ENCODE data around the gene PDE4D.

PDE4D gene

DNA sequence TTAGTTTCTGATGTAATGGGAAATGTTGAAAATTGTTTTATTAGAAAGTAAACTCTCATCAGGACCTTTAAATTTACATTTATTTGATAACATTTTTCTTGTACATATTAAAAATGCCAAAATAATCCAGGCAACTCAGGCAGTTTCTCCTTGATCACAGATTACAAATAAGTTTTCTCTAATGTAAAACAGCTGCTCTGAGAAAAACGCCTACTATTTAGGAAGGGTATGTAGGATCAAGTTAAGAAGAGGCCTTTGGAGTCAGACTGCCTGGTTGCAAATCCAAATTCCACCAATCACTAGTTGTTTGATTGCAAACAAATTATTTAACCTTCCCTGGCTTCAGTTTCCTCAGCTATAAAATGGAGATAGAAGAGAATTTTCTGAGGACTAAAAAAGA is 610.8 kb downstream of the PDE4D start:
- no peak overlapping the region for H3K4me3 ChIP-seq (ENCODE audit: low read length)
- no peak overlapping the region for H3K9ac ChIP-seq (ENCODE audit: low read depth, low read length)
- H3K4me1 ChIP-seq (ENCODE audit: insufficient read depth, low read length): no peaks in the 10 kb centered on the region

DNA sequence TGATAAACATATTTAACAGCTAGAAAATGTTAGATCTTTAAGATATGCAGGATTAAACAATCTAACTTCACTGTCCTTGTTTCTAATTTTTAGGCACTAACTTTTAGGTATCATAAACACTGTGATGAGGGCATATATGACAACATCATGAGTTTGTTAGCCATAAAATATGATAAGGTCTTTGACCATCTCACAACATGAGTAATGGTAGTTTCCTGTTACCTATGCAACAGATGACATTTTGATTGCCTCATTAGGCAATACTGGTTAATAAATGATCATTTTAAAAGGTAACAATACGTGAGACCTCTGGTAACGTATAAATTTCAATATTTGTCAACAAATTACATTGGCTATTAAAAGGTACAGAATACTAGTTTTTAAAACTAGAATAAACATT is 613.5 kb downstream of the PDE4D start:
- no peak overlapping the region for H3K27ac ChIP-seq (ENCODE audit: low read length)
- no peaks in the 10 kb centered on the region for H3K9me3 ChIP-seq (ENCODE audit: insufficient read depth, low read depth, low read length)
- H3K9ac ChIP-seq (ENCODE audit: low read depth, low read length): no peak overlapping the region
- no peaks in the 10 kb centered on the region for H3K27me3 ChIP-seq (ENCODE audit: insufficient read depth, low read length)
- no peaks in the 10 kb centered on the region for H3K36me3 ChIP-seq (ENCODE audit: insufficient read depth, low read depth, low read length)
- peaks cover 8% of the 10 kb centered on the region for H3K4me1 ChIP-seq (ENCODE audit: insufficient read depth, low read length)
- no peak overlapping the region for H3K4me3 ChIP-seq (ENCODE audit: low read length)

More for the DNA sequence above, 610.8 kb downstream of the PDE4D start:
- Histone ChIP-seq H3K9me3 (ENCODE audit: insufficient read depth, low read depth, low read length) (no peaks in the 10 kb centered on the region), H3K36me3 (ENCODE audit: insufficient read depth, low read depth, low read length) (no peaks in the 10 kb centered on the region), H3K27me3 (ENCODE audit: insufficient read depth, low read length) (no peaks in the 10 kb centered on the region), H3K27ac (ENCODE audit: low read length) (no peak overlapping the region)

DNA sequence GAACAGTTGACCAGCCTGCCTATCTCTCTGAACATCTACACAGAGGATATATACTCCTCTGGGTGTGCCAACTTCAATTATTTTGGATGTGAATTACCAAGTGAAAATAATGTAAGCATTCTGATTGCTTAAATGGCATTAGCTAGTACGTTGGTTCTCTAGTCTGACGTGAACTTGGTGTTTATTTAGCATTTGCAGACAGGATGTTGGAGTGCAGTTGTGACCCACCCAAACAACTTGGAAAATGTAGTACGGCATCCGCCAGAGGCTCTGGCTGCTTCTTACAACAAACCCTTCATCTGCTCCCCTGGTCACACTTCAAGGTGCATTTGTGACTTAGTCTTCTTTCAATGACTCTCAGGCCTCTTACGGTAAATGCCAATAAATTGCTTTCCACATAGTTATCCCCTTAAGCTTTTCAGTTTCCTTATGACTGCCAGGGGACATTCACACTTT is 616.6 kb downstream of the PDE4D start:
- H3K4me1 ChIP-seq (ENCODE audit: insufficient read depth, low read length): peaks cover 8% of the 10 kb centered on the region
- H3K9me3 ChIP-seq (ENCODE audit: insufficient read depth, low read depth, low read length): no peaks in the 10 kb centered on the region
- no peak overlapping the region for H3K4me3 ChIP-seq (ENCODE audit: low read length)
- no peak overlapping the region for H3K27ac ChIP-seq (ENCODE audit: low read length)
- no peaks in the 10 kb centered on the region for H3K27me3 ChIP-seq (ENCODE audit: insufficient read depth, low read length)
- no peak overlapping the region for H3K9ac ChIP-seq (ENCODE audit: low read depth, low read length)
- H3K36me3 ChIP-seq (ENCODE audit: insufficient read depth, low read depth, low read length): no peaks in the 10 kb centered on the region

DNA sequence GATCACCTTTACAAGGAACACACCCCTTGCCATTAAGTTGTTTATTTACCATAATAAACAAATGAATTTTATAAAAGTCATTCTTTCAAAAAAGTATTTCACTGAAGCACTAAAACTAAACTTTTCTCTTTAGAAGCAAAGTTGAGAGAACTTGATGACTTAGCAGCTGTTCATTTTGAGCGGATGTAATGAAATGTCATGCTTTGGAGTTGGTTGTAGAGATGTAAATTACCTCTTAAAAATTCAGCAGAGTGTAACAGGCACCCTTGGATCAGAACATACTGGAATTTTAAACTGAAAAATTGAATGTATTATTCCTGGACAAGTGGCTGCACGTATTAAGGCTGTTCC is 617.2 kb downstream of the PDE4D start:
- peaks cover 8% of the 10 kb centered on the region for H3K4me1 ChIP-seq (ENCODE audit: insufficient read depth, low read length)
- peak overlapping the region; percentile 63; the same call in 1 of the 2 replicates for H3K4me3 ChIP-seq (ENCODE audit: low read length)
- H3K9me3 ChIP-seq (ENCODE audit: insufficient read depth, low read depth, low read length): no peaks in the 10 kb centered on the region
- no peaks in the 10 kb centered on the region for H3K27me3 ChIP-seq (ENCODE audit: insufficient read depth, low read length)
- H3K9ac ChIP-seq (ENCODE audit: low read depth, low read length): no peak overlapping the region
- no peaks in the 10 kb centered on the region for H3K36me3 ChIP-seq (ENCODE audit: insufficient read depth, low read depth, low read length)
- H3K27ac ChIP-seq (ENCODE audit: low read length): no peak overlapping the region

DNA sequence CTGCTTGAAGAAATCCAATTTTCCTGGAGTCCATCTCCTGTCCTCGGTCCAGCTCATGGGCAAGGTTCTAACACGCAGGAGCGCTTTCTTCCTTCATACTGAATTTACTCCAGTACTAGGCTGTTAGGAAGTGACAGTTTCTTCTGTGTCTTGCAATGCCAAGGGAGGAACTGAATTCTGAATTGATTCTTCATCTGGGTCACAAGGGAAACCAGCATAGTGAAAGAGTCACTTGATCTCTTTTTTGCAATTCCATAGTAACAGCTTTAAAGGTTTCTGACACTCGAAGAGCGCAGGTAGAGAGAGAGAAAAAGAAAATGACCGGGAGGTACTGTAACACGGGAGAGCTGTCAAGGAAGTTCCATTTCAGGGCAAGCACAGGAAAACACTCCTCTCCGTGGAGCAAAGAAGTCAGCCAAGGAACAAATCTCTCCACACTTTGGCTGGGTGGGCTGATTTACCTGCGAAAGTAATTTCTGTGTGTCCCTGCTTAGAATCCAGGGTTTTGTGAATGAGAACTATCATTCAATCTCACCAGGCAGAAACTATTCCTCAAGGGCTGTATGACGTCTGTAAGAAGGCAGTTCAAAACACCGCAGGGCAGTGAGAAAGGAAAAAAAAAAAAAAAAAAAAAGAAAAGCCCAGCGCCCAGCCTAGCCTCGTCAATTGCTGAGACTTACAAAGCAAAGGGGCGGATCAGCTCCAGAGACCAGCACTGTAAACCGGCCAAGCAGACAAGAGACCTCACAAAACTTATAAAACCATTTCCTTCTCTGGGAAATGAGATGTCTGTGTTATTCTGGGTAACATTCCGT is 617.8 kb downstream of the PDE4D start:
- peak overlapping the region; percentile 2; the same call in 1 of the 2 replicates for H3K9ac ChIP-seq (ENCODE audit: low read depth, low read length)
- peak overlapping the region; percentile 63 for H3K4me3 ChIP-seq (ENCODE audit: low read length)
- no peaks in the 10 kb centered on the region for H3K27me3 ChIP-seq (ENCODE audit: insufficient read depth, low read length)
- H3K9me3 ChIP-seq (ENCODE audit: insufficient read depth, low read depth, low read length): no peaks in the 10 kb centered on the region
- H3K36me3 ChIP-seq (ENCODE audit: insufficient read depth, low read depth, low read length): no peaks in the 10 kb centered on the region
- H3K4me1 ChIP-seq (ENCODE audit: insufficient read depth, low read length): peaks cover 8% of the 10 kb centered on the region
- no peak overlapping the region for H3K27ac ChIP-seq (ENCODE audit: low read length)

DNA sequence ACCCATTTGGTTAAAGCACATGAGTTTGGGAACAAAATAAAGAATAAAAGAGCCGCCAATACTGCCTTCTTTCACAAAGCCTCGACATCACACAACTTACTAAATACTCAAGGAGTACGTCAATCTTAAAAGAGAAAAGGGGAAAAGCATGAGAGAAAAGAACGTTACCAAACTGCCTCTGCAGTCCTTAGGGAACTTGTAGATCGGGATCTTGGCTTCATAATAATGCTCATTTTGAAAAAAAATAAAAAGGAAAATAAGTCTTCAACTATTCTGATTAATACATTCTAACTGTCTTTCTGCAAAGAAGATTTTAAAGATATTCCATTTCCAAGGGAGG is 618.4 kb downstream of the PDE4D start:
- H3K27me3 ChIP-seq (ENCODE audit: insufficient read depth, low read length): no peaks in the 10 kb centered on the region
- H3K27ac ChIP-seq (ENCODE audit: low read length): no peak overlapping the region
- H3K4me1 ChIP-seq (ENCODE audit: insufficient read depth, low read length): peaks cover 8% of the 10 kb centered on the region
- no peaks in the 10 kb centered on the region for H3K36me3 ChIP-seq (ENCODE audit: insufficient read depth, low read depth, low read length)
- H3K9ac ChIP-seq (ENCODE audit: low read depth, low read length): no peak overlapping the region
- H3K9me3 ChIP-seq (ENCODE audit: insufficient read depth, low read depth, low read length): no peaks in the 10 kb centered on the region
- H3K4me3 ChIP-seq (ENCODE audit: low read length): peak overlapping the region; percentile 63

DNA sequence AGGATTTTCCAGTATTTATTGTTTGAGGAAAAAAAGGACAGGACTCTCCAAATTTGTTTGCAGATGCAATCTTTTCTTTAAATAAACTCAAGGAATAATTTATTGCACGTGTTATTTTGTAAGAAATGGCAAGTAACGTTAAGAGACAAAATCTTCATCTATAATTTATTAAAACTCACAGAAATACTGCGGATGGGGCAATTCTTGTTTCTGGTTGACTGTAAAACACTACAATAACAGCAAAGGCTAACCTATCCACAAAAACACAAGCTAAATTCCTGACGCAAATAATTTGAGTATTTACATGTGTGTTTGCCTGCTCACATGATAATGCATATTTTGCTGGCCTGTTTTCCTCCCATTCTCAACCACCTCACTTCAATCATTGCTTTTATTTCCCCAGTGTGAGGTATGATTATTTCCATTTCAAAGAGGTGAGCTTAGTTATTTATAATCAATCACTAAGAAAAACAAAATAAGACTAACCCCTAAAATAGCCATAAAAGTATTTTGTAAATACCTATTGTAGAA is 619.4 kb downstream of the PDE4D start:
- Histone ChIP-seq H3K4me3 (ENCODE audit: low read length) (no peak overlapping the region), H3K27ac (ENCODE audit: low read length) (no peak overlapping the region), H3K36me3 (ENCODE audit: insufficient read depth, low read depth, low read length) (no peaks in the 10 kb centered on the region), H3K27me3 (ENCODE audit: insufficient read depth, low read length) (no peaks in the 10 kb centered on the region), H3K4me1 (ENCODE audit: insufficient read depth, low read length) (peaks cover 8% of the 10 kb centered on the region), H3K9ac (ENCODE audit: low read depth, low read length) (no peak overlapping the region), H3K9me3 (ENCODE audit: insufficient read depth, low read depth, low read length) (no peaks in the 10 kb centered on the region)

DNA sequence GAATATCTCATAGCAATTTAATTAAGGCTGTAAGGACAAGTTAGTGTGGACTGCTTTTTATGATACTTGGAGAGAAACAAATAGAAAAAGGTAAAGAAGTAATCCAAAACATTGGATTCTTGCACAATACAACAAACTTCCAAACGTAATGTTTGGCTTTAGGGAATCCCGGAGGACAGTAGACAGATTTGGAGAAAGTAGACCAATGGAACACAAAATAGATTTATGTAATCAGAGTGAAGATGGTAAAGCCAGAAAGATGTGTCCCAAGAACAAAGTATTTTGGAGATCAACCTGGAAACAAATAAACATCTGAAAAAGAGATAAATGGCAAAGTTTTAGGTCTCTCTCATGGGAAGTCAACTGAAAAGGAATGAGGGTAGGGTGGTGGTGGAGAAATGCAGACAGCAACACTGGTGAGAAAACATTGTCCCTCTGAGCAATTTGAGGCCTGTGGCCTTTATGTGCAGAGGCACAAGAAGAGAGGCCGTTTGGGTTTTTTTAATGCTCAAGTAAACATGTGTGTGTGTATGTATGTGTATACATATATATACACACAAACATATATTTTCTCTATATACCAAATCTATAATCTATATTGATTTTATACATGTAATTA is 620.6 kb downstream of the PDE4D start:
- no peak overlapping the region for H3K4me3 ChIP-seq (ENCODE audit: low read length)
- no peak overlapping the region for H3K9ac ChIP-seq (ENCODE audit: low read depth, low read length)
- H3K27me3 ChIP-seq (ENCODE audit: insufficient read depth, low read length): no peaks in the 10 kb centered on the region
- H3K36me3 ChIP-seq (ENCODE audit: insufficient read depth, low read depth, low read length): no peaks in the 10 kb centered on the region
- H3K9me3 ChIP-seq (ENCODE audit: insufficient read depth, low read depth, low read length): no peaks in the 10 kb centered on the region
- H3K27ac ChIP-seq (ENCODE audit: low read length): no peak overlapping the region
- peaks cover 8% of the 10 kb centered on the region for H3K4me1 ChIP-seq (ENCODE audit: insufficient read depth, low read length)

DNA sequence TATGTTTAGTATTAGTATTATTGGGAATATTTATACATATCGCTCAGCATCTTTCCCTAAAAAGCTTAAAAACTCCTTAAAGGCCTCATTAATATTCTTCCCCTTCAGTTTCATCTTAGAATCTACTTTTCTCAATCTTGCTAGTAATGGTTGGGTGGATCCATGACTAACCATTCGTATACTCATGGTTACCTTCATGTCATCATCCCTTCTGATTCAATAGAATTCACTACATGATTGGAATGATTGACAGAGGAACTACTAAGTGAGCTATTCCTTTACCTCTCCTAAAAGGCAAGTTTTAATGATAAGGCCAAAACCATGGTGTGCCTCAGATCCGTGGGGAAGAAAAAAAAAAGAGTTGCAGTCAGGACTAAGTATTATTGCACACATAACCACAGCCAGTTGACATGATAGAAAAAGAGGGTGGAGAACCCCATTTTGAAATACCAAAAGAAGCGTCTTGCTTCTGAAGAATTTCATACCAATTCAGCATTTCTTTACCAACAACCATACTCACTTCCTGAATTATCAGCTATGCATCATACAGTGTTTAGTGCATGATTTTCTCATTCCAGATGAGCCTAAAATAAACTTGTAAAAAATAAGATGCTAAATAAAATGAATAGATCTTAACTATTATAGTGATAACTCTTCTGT is 624.6 kb downstream of the PDE4D start:
- H3K27me3 ChIP-seq (ENCODE audit: insufficient read depth, low read length): no peaks in the 10 kb centered on the region
- H3K4me3 ChIP-seq (ENCODE audit: low read length): no peak overlapping the region
- H3K9ac ChIP-seq (ENCODE audit: low read depth, low read length): no peak overlapping the region
- no peak overlapping the region for H3K27ac ChIP-seq (ENCODE audit: low read length)
- no peaks in the 10 kb centered on the region for H3K36me3 ChIP-seq (ENCODE audit: insufficient read depth, low read depth, low read length)
- 0 out of 2 replicates have a peak, but pooled peaks cover 4% of the 10 kb centered on the region for H3K4me1 ChIP-seq (ENCODE audit: insufficient read depth, low read length)
- no peaks in the 10 kb centered on the region for H3K9me3 ChIP-seq (ENCODE audit: insufficient read depth, low read depth, low read length)

DNA sequence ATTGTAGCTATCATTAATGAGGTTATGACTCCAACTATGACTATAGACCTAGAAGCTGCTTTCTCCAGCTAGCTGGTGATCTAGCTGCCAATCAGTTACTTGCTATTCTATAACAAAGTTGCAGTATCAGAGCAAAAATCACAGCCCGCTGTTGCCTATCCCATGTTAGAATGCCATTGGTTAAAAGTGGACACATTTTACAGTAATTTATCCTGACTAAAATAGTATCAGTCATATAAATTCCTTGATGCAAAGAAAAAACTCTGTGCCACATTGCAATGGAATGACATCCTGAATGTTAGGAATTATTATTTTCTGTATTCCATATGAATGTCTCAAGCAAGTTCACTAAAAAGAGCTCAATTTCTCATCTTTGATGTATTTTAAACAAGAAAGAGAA is 626.5 kb downstream of the PDE4D start:
- Histone ChIP-seq H3K27me3 (ENCODE audit: insufficient read depth, low read length) (no peaks in the 10 kb centered on the region), H3K4me1 (ENCODE audit: insufficient read depth, low read length) (0 out of 2 replicates have a peak, but pooled peaks cover 4% of the 10 kb centered on the region), H3K4me3 (ENCODE audit: low read length) (no peak overlapping the region), H3K27ac (ENCODE audit: low read length) (no peak overlapping the region), H3K9ac (ENCODE audit: low read depth, low read length) (no peak overlapping the region), H3K36me3 (ENCODE audit: insufficient read depth, low read depth, low read length) (no peaks in the 10 kb centered on the region), H3K9me3 (ENCODE audit: insufficient read depth, low read depth, low read length) (no peaks in the 10 kb centered on the region)

DNA sequence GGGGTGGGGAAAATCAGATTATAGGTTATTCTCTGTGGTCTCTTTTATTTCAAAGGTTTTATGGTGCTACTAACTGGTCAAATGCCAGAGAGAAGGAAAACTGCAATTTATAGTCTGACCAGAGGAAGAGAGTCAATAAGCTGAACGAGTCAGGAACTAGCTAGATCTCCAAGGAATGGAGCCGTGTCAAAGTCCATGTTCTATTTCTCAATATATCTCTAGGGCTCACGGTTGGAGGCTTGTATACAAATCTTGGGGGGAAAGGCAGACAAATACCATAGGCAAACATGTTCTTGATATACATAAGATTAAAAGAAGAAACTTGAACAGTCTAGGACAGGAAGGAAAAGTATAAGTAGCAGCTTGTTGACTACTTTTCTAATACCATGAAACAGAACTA is 627.1 kb downstream of the PDE4D start:
- H3K36me3 ChIP-seq (ENCODE audit: insufficient read depth, low read depth, low read length): no peaks in the 10 kb centered on the region

More for the DNA sequence above, 627.1 kb downstream of the PDE4D start:
- Histone ChIP-seq H3K4me3 (ENCODE audit: low read length) (no peak overlapping the region), H3K9ac (ENCODE audit: low read depth, low read length) (no peak overlapping the region), H3K27me3 (ENCODE audit: insufficient read depth, low read length) (no peaks in the 10 kb centered on the region), H3K4me1 (ENCODE audit: insufficient read depth, low read length) (0 out of 2 replicates have a peak, but pooled peaks cover 4% of the 10 kb centered on the region), H3K9me3 (ENCODE audit: insufficient read depth, low read depth, low read length) (no peaks in the 10 kb centered on the region), H3K27ac (ENCODE audit: low read length) (no peak overlapping the region)
